ENCODE results near the gene IDUA. TPM values are rescaled to one million over a fixed set of nuclear protein-coding genes. Genes with fewer than 3 reads are reported as not detected.

The IDUA gene
- total RNA-seq, 4 donors from 2014 or later: 40.4 to 114 (median 71.4) TPM

DNA sequence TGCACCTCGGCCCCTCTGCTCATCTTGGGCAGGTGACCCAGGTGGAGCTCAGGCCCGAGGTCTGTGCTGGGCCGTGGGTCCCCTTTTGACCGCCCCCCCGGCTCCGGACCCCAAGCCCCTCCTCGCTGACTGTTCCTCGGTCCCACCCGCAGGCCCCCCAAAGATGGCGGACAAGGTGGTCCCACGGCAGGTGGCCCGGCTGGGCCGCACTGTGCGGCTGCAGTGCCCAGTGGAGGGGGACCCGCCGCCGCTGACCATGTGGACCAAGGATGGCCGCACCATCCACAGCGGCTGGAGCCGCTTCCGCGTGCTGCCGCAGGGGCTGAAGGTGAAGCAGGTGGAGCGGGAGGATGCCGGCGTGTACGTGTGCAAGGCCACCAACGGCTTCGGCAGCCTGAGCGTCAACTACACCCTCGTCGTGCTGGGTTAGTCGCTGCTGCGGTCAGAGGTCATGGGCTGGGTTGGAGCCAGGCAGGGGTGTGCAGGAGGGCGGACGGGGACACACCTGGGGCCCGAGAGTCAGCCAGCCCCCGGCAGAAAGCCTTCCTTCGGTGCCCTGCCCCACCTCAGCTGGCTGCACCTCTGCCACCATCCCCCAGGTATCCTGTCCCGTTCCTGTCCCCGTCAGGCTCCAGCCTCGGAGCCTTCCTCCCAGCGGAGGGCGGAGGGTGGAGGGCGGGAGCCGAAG is 35.4 kb downstream of the IDUA start:
- Histone ChIP-seq H3K27ac (no peak overlapping the region), H3K4me1 (peaks cover 0 to 15% (median 10%) of the 10 kb centered on the region in 4 donors), H3K9me3 (no peaks in the 10 kb centered on the region), H3K36me3 (peaks cover 0 to 10% (median 0%) of the 10 kb centered on the region in 3 donors), H3K4me3 (no peak overlapping the region), H3K27me3 (no peaks in the 10 kb centered on the region)
- no peak for DNase-seq
- no peak for TF ChIP-seq POLR2A (IDR thresholded peaks at IDR 0.05)
- TF ChIP-seq, protein P1, sequence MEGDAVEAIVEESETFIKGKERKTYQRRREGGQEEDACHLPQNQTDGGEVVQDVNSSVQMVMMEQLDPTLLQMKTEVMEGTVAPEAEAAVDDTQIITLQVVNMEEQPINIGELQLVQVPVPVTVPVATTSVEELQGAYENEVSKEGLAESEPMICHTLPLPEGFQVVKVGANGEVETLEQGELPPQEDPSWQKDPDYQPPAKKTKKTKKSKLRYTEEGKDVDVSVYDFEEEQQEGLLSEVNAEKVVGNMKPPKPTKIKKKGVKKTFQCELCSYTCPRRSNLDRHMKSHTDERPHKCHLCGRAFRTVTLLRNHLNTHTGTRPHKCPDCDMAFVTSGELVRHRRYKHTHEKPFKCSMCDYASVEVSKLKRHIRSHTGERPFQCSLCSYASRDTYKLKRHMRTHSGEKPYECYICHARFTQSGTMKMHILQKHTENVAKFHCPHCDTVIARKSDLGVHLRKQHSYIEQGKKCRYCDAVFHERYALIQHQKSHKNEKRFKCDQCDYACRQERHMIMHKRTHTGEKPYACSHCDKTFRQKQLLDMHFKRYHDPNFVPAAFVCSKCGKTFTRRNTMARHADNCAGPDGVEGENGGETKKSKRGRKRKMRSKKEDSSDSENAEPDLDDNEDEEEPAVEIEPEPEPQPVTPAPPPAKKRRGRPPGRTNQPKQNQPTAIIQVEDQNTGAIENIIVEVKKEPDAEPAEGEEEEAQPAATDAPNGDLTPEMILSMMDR (IDR thresholded peaks at IDR 0.05): no peak

- H3K36me3 ChIP-seq: peaks cover 0 to 10% (median 0%) of the 10 kb centered on the region in 3 donors
- H3K4me3 ChIP-seq: no peak overlapping the region
- no peaks in the 10 kb centered on the region for H3K27me3 ChIP-seq
- H3K4me1 ChIP-seq: peaks cover 0 to 15% (median 10%) of the 10 kb centered on the region in 4 donors
- no peak for DNase-seq
- no peak for TF ChIP-seq POLR2A (IDR thresholded peaks at IDR 0.05)
- TF ChIP-seq, protein P1 (IDR thresholded peaks at IDR 0.05): no peak
- no peak overlapping the region for H3K27ac ChIP-seq
- H3K9me3 ChIP-seq: no peaks in the 10 kb centered on the region
These were observed 35.9 kb downstream of the IDUA start for GRCh38 chr4:1022739-1023066.

- Histone ChIP-seq H3K27ac (no peak overlapping the region), H3K9me3 (no peaks in the 10 kb centered on the region), H3K27me3 (no peaks in the 10 kb centered on the region), H3K36me3 (peaks cover 0 to 10% (median 0%) of the 10 kb centered on the region in 3 donors), H3K4me1 (peaks cover 0 to 15% (median 10%) of the 10 kb centered on the region in 4 donors), H3K4me3 (no peak overlapping the region)
- DNase-seq: no peak
- no peak for TF ChIP-seq POLR2A (IDR thresholded peaks at IDR 0.05)
- TF ChIP-seq, protein P1 (IDR thresholded peaks at IDR 0.05): no peak
These were observed 36.3 kb downstream of the IDUA start for GRCh38 chr4:1023075-1023640.

DNA sequence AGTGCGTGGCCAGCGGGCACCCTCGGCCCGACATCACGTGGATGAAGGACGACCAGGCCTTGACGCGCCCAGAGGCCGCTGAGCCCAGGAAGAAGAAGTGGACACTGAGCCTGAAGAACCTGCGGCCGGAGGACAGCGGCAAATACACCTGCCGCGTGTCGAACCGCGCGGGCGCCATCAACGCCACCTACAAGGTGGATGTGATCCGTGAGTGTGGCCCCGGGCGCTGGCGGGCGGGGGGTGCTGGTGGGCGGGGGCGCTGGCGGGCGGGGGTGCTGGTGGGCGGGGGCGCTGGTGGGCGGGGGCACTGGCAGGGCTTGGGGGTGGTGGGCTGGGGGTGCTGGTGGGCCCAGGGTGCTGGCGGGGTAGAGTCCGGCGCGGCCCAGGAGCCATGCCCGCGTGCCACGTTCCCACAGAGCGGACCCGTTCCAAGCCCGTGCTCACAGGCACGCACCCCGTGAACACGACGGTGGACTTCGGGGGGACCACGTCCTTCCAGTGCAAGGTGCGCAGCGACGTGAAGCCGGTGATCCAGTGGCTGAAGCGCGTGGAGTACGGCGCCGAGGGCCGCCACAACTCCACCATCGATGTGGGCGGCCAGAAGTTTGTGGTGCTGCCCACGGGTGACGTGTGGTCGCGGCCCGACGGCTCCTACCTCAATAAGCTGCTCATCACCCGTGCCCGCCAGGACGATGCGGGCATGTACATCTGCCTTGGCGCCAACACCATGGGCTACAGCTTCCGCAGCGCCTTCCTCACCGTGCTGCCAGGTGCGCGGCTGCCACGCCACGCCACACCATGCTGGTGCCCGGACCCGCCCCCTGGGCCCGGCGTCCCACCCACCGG is 37.3 kb downstream of the IDUA start:
- Histone ChIP-seq H3K9me3 (no peaks in the 10 kb centered on the region), H3K27ac (no peak overlapping the region), H3K27me3 (no peaks in the 10 kb centered on the region), H3K36me3 (peaks cover 0 to 10% (median 0%) of the 10 kb centered on the region in 3 donors), H3K4me1 (peaks cover 0 to 15% (median 10%) of the 10 kb centered on the region in 4 donors), H3K4me3 (no peak overlapping the region)
- TF ChIP-seq POLR2A (IDR thresholded peaks at IDR 0.05): no peak
- DNase-seq: no peak

DNA sequence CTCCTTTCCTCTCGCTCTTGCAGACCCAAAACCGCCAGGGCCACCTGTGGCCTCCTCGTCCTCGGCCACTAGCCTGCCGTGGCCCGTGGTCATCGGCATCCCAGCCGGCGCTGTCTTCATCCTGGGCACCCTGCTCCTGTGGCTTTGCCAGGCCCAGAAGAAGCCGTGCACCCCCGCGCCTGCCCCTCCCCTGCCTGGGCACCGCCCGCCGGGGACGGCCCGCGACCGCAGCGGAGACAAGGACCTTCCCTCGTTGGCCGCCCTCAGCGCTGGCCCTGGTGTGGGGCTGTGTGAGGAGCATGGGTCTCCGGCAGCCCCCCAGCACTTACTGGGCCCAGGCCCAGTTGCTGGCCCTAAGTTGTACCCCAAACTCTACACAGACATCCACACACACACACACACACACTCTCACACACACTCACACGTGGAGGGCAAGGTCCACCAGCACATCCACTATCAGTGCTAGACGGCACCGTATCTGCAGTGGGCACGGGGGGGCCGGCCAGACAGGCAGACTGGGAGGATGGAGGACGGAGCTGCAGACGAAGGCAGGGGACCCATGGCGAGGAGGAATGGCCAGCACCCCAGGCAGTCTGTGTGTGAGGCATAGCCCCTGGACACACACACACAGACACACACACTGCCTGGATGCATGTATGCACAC is 38.2 kb downstream of the IDUA start:
- Histone ChIP-seq H3K9me3 (no peaks in the 10 kb centered on the region), H3K36me3 (peaks cover 0 to 10% (median 0%) of the 10 kb centered on the region in 3 donors), H3K4me1 (peaks cover 0 to 15% (median 10%) of the 10 kb centered on the region in 4 donors), H3K4me3 (no peak overlapping the region), H3K27me3 (no peaks in the 10 kb centered on the region), H3K27ac (no peak overlapping the region)
- DNase-seq: no peak
- TF ChIP-seq POLR2A (IDR thresholded peaks at IDR 0.05): no peak
- TF ChIP-seq, protein P1 (IDR thresholded peaks at IDR 0.05): no peak

Measured in Peyer's patch (tissue), 4 donors.